Activated gamma-delta T cell (primary cell): ENCODE measurements around the gene VPS26B.
"Not testable (repeated sequence)": the region's sequence is repeated elsewhere in the genome, so short reads cannot be mapped to it uniquely, and the experiment has no call there.

Source experiments
- DNase-seq: peaks from one replicate; lab custom pipeline; 2025; lab: John Stamatoyannopoulos, UW

VPS26B gene

GRCh38 chr11:134281635-134282034 lies 57.2 kb downstream of the VPS26B start:
- not testable (repeated sequence) for DNase-seq

- no peak for DNase-seq
Measured at GRCh38 chr11:134282121-134283045, 57.9 kb downstream of the VPS26B start.

GRCh38 chr11:134283461-134284230 lies 59.2 kb downstream of the VPS26B start:
- no peak for DNase-seq

GRCh38 chr11:134284349-134284748 lies 59.9 kb downstream of the VPS26B start:
- DNase-seq: not testable (repeated sequence)

- DNase-seq: no peak
Measured at GRCh38 chr11:134287561-134287960, 63.1 kb downstream of the VPS26B start.

- no peak for DNase-seq
Measured at GRCh38 chr11:134288486-134288885, 64.0 kb downstream of the VPS26B start.

- no peak for DNase-seq
Measured at GRCh38 chr11:134289167-134289566, 64.7 kb downstream of the VPS26B start.

- no peak for DNase-seq
Measured at GRCh38 chr11:134289789-134290188, 65.3 kb downstream of the VPS26B start.

GRCh38 chr11:134290646-134291045 lies 66.2 kb downstream of the VPS26B start:
- DNase-seq: no peak

GRCh38 chr11:134291196-134291595 lies 66.7 kb downstream of the VPS26B start:
- no peak for DNase-seq

- no peak for DNase-seq
Measured at GRCh38 chr11:134292661-134293060, 68.2 kb downstream of the VPS26B start.

GRCh38 chr11:134293119-134294113 lies 68.9 kb downstream of the VPS26B start:
- DNase-seq: no peak

- no peak for DNase-seq
Measured at GRCh38 chr11:134294664-134295063, 70.2 kb downstream of the VPS26B start.
